NCI-H82 treated with DMSO at 0.1 percent for 48 hours (cell line): ENCODE data around the gene GSDMA.
A peak's percentile ranks its signal among the peaks of the same experiment; 100 is the strongest.
"Not testable (repeated sequence)": the region's sequence is repeated elsewhere in the genome, so short reads cannot be mapped to it uniquely, and the experiment has no call there.

ENCODE experiments used
- DNase-seq: peaks from one replicate; lab custom pipeline; 2025; ENCODE audit not compliant: unreplicated experiment; lab: John Stamatoyannopoulos, UW

The GSDMA gene

GRCh38 chr17:39929646-39930407, 33.0 kb upstream of the GSDMA start:
- DNase-seq = no peak

- no peak for DNase-seq
Observed at GRCh38 chr17:39933912-39934311, 28.9 kb upstream of the GSDMA start.

- no peak for DNase-seq
Observed at GRCh38 chr17:39934324-39934723, 28.5 kb upstream of the GSDMA start.

GRCh38 chr17:39935909-39936308, 26.9 kb upstream of the GSDMA start:
- DNase-seq = no peak

- no peak for DNase-seq
Observed at GRCh38 chr17:39937447-39937846, 25.4 kb upstream of the GSDMA start.

GRCh38 chr17:39938140-39938869, 24.5 kb upstream of the GSDMA start:
- no peak for DNase-seq

GRCh38 chr17:39939106-39939505, 23.7 kb upstream of the GSDMA start:
- DNase-seq = no peak

GRCh38 chr17:39939588-39940419, 23.0 kb upstream of the GSDMA start:
- DNase-seq = no peak

GRCh38 chr17:39943702-39944392, 19.0 kb upstream of the GSDMA start:
- DNase-seq = no peak

GRCh38 chr17:39944393-39944711, 18.5 kb upstream of the GSDMA start:
- DNase-seq = no peak

- no peak for DNase-seq
Observed at GRCh38 chr17:39946551-39947330, 16.1 kb upstream of the GSDMA start.

- not testable (repeated sequence) for DNase-seq
Observed at GRCh38 chr17:39948489-39948828, 14.3 kb upstream of the GSDMA start.

- DNase-seq = no peak
Observed at GRCh38 chr17:39949028-39949427, 13.8 kb upstream of the GSDMA start.

GRCh38 chr17:39950871-39951348, 11.9 kb upstream of the GSDMA start:
- no peak for DNase-seq

- no peak for DNase-seq
Observed at GRCh38 chr17:39951924-39952679, 10.7 kb upstream of the GSDMA start.

GRCh38 chr17:39952680-39953470, 9.9 kb upstream of the GSDMA start:
- peak; percentile 97 for DNase-seq

GRCh38 chr17:39953471-39953888, 9.3 kb upstream of the GSDMA start:
- DNase-seq = no peak

- DNase-seq = no peak
Observed at GRCh38 chr17:39954876-39955275, 7.9 kb upstream of the GSDMA start.

GRCh38 chr17:39955726-39956225, 7.0 kb upstream of the GSDMA start:
- no peak for DNase-seq
